GM21528 (cell line): Measurements from ENCODE around the gene PRKG1.

Source experiments
- ATAC-seq: cut with Tn5 transposase; IDR thresholded peaks from one replicate; pipeline ENCODE4 v1.9.1; 2021; ENCODE audit warnings: mild to moderate bottlenecking, moderate library complexity; ENCODE audit not compliant: unreplicated experiment, low FRiP score

Gene PRKG1

DNA sequence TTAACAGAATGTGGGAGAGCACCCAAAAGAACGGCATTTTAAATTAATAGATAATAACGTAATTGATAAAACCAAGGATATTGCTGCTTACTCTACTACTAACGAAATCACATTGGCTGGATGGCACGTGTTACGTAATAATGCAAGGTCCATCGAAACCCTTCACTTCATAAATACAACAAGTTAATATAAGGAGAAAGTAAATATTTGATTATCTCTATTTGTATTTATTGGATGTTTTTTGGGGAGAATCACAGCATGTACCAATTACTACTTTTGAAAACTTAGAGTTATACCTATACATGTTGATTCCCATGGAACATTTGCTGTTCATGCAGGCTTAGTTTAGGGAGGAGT lies 1.6 kb downstream of the PRKG1 start:
- no peak for ATAC-seq

GRCh38 chr10:51076299-51076841 lies 2.1 kb downstream of the PRKG1 start:
- no peak for ATAC-seq

GRCh38 chr10:51077074-51077473 lies 2.8 kb downstream of the PRKG1 start:
- no peak for ATAC-seq

- ATAC-seq = no peak
Observed at GRCh38 chr10:51077507-51077906, 3.2 kb downstream of the PRKG1 start.

- no peak for ATAC-seq
Observed at GRCh38 chr10:51079331-51079730, 5.0 kb downstream of the PRKG1 start.

- ATAC-seq = no peak
Observed at GRCh38 chr10:51079766-51080165, 5.5 kb downstream of the PRKG1 start.

DNA sequence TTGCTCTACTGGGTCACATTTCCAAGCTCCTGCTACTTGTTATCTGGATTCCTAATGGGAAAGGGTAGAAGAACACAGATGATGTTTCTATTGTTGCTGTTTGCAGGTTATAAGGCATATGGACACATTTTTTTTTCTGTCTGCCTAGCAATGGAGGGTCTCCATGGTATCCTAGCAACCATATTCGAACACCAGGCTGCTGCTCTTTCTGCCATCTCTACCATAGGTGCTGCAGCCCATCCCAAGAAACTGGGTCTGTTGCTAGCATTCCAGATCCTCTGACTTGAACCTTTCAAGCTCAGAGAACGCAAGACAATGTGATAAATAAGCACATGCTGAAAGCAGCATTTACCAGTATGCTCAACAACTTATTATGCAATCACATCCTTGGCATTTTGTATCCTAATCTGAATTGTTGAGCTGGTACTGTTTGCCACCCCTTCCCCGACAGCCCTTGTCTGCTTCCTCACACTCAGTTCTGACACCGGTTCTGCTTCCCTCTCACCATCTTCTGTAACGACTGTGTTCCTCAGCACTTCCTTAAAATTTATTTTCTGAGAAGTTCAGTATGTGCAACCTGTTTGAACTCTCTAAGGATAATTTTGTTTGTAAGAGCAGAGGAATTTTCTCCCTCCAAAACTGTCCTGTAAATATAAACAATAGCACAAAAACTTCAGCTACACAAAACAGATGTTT lies 6.2 kb downstream of the PRKG1 start:
- no peak for ATAC-seq

- ATAC-seq = no peak
Observed at GRCh38 chr10:51082857-51083256, 8.6 kb downstream of the PRKG1 start.

DNA sequence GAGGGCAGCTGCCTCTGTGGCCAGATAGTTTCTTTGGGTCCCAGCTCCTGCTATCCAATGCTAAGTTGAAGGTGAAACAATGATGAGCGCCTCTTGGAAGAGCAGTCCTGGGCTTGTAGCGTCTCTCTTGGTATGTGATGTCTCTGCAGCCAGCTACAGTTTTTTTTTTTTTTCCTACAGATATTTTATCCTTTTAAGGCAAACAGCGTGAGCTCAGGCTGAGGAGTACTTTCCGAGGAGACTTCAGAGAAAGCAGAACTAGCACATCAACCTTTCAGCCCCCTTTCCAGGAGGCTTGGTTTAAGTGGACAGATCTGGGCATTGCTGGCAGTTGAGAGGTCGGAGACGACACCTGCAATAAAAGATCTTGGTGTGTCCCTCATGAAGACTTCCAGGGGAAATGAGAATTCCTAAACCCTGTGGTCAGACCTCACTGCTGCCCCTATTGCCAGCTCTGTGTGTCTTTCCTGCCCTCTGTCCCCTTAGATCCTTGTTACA lies 9.1 kb downstream of the PRKG1 start:
- ATAC-seq = no peak

GRCh38 chr10:51085204-51085603 lies 10.9 kb downstream of the PRKG1 start:
- ATAC-seq = no peak

- no peak for ATAC-seq
Observed at GRCh38 chr10:51086710-51087109, 12.4 kb downstream of the PRKG1 start.

- ATAC-seq = no peak
Observed at GRCh38 chr10:51087114-51087513, 12.8 kb downstream of the PRKG1 start.

DNA sequence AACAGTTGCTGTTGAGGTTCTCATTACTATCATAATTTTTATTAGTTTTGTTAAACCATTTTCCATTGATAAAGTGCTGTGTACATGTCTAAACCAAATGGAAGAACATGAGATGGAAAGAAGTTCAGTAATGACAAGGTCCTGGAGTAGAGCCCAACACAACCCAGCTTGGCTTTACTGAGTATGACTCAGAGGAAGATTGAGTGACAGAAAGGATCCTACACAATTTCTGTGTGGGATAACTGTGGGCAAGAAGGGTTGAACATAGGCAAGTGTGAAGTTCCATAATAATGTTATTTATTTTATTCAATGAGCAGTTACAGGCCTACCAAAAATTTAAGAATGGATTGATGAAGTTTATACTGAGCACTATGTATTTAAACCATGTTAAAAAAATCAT lies 15.9 kb downstream of the PRKG1 start:
- no peak for ATAC-seq

DNA sequence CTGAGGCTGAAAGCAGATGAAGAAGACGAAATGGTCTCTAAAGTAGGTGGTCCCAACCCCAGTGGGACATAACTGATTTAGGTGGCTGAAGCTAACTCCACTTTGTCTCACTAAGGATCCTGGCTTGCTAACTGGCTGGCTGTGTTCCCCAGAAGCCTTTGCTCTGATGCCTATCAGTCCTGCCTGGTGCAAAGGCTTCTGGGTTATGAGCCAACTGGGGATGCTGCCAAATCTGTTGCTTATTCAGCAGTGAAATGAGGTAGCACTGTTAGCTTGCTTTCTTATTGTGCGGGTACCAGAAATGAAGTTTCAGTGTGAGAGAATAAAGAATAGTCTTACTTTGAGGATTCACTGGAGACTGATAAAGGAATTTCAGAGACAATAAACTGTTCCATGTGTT lies 18.1 kb downstream of the PRKG1 start:
- ATAC-seq = no peak

DNA sequence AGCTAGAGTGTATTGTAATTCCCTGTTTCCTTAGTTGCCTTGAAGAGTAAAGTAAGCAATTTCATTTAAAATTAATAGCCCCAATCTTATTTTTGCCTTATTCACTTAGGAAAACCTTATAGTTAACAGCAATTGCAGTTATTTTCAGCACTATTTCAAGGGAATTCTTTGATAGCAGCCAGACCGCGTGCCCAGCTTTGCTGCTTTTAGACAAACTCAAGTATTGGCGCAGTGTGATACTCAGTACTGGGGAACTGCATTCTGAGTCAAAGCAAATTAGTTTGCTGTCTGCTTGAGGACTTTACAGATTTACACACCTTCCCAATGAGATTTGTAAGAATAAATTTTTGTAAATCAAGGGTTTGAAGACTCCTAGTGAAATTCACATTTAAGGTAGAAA lies 21.2 kb downstream of the PRKG1 start:
- no peak for ATAC-seq

GRCh38 chr10:51097546-51097945 lies 23.3 kb downstream of the PRKG1 start:
- no peak for ATAC-seq

- ATAC-seq = no peak
Observed at GRCh38 chr10:51100221-51100620, 25.9 kb downstream of the PRKG1 start.

DNA sequence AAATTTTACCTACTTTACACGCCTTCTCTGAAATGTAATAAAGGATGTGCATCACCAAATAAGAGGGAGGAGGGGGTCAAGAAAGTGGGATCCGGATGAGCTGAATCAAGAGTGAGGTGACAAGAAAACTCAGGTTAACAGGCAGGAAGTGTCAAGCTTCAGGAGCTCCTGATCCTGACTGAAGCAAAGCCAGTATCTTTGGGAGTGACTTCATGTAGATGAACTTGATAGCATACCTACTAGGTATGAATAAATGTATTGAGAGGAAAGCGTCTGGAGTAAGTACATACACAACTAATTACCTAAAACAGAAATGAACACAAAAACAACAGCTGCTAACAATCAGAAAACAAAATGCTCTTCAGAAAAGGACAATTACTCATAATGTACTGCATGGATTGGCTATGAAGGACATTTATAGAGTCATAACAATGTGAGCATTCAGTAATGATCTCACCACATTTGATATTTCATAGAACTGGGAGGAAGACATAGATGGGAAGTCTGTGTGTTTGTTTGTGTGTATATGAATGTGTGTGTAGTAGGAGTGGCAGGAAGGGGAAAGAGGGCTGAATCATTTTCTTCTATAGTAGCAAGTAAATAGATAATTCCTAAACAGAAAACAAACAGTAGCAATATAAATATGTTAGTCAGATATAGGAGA lies 29.4 kb downstream of the PRKG1 start:
- no peak for ATAC-seq

DNA sequence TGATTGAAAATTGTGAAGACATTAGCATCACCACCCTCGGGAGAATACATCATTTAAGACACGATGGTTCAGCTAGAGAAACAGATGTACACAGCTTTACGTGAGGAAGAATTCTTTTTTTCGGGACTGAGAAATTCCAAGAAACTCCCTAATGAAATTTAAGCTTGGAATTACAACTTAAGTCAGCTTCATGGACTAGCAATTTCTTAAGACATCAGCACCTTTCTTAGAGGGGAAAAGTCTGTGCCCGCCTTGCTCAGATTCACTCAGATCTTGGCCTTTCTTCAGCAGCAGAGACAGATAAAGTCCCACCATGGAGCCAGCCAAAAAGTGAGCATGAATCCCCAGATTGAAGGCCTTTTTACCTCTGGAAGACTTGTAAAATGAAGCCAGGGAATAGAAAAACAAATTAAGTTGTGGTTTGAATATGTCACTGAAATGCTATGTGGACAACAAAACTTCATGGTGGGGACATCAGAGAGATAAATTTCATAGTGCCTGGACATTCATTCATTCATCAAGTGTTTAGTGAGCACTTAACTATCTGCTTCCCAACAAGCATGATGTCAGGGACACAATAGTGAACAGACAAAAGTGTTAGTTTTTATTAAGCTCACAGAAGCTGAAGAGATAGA lies 32.1 kb downstream of the PRKG1 start:
- no peak for ATAC-seq

DNA sequence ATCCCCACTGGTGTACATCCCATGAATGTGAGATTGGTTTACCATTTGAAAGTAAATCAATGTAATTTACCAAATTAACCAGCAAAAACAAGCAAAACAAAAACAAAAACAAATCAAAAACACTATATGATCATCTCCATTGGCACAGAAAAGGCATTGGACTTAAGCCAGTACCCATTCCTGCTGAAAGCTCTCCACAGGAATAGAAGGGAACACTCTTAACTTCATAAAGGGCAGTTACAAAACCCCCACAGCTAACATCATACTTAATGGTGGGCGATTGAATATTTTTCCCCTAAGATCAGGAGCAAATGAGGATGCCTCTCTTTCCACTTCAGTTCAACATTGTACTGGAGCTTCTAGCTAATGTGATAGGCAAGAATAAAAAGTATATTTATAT lies 34.1 kb downstream of the PRKG1 start:
- no peak for ATAC-seq

GRCh38 chr10:51109801-51110533 lies 35.7 kb downstream of the PRKG1 start:
- no peak for ATAC-seq
